HUES64 (cell line): ENCODE measurements around the gene HGS.

ENCODE experiments used
- H3K27ac ChIP-seq: 2 replicates; pipeline ENCODE4 v1.7.0; 2013; ENCODE audit warnings: low read depth, low read length, inconsistent platforms
- H3K27me3 ChIP-seq: 2 replicates; pipeline ENCODE4 v1.6.1; 2013; ENCODE audit warnings: mild to moderate bottlenecking, low read length; ENCODE audit not compliant: insufficient read depth
- H3K36me3 ChIP-seq: 2 replicates; pipeline ENCODE4 v1.6.1; 2013; ENCODE audit warnings: mild to moderate bottlenecking, low read length; ENCODE audit not compliant: insufficient read depth
- H3K4me1 ChIP-seq: 2 replicates; pipeline ENCODE4 v1.6.1; 2013; ENCODE audit warnings: mild to moderate bottlenecking, low read length, moderate library complexity; ENCODE audit not compliant: insufficient read depth
- H3K4me3 ChIP-seq: 2 replicates; pipeline ENCODE4 v1.5.1; 2013; ENCODE audit warnings: mild to moderate bottlenecking, low read length, moderate library complexity
- H3K9ac ChIP-seq: 2 replicates; pipeline ENCODE4 v1.6.1; 2013; ENCODE audit warnings: mild to moderate bottlenecking, low read depth, low read length
- H3K9me3 ChIP-seq: 2 replicates; pipeline ENCODE4 v1.6.1; 2013; ENCODE audit warnings: low read depth, low read length; ENCODE audit not compliant: insufficient read depth
- WGBS: fragments of 150-250, 120-280 bp; methylation state at CpG from one replicate; pipeline ENCODE4 v1.1.7; 2013; ENCODE audit warnings: missing lambda C conversion rate; 5-methylcytosine and 5-hydroxymethylcytosine counted together

HGS gene

GRCh38 chr17:81741049-81741593, 57.3 kb downstream of the HGS start:
- 80% methylated on average over 22 of the region's 22 CpGs for WGBS
- Histone ChIP-seq H3K9me3 (no peaks in the 10 kb centered on the region), H3K4me1 (no peaks in the 10 kb centered on the region), H3K9ac (no peak overlapping the region), H3K27ac (no peak overlapping the region), H3K36me3 (no peaks in the 10 kb centered on the region), H3K4me3 (no peak overlapping the region), H3K27me3 (no peaks in the 10 kb centered on the region)

GRCh38 chr17:81741594-81742452, 58.0 kb downstream of the HGS start:
- Histone ChIP-seq H3K4me3 (no peak overlapping the region), H3K9me3 (no peaks in the 10 kb centered on the region), H3K4me1 (no peaks in the 10 kb centered on the region), H3K27ac (no peak overlapping the region), H3K36me3 (no peaks in the 10 kb centered on the region), H3K27me3 (no peaks in the 10 kb centered on the region), H3K9ac (no peak overlapping the region)
- WGBS: 81% methylated on average over 26 of the region's 26 CpGs
